ENCODE measurements around the gene INSRR.

The INSRR gene

DNA sequence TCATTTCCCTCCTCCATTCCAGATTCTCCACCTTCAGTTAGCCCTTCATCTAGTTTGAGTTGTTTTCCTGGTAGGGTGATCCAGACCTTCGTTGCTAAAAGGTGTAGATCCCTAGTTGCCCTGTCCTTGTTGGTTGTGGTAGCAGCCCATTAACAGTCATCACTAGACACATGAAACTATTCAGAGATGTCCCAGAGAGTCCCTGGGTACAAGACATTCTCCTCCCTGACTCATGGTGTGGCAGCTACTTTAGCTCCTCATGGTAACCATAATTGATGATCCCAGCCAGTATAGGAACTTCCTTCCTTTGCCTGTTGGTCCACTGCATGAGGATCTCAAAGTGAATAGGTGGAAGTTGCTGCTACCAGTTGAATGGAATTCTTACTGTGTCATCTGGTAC, 36.2 kb downstream of the INSRR start:
- no peak for DNase-seq

DNA sequence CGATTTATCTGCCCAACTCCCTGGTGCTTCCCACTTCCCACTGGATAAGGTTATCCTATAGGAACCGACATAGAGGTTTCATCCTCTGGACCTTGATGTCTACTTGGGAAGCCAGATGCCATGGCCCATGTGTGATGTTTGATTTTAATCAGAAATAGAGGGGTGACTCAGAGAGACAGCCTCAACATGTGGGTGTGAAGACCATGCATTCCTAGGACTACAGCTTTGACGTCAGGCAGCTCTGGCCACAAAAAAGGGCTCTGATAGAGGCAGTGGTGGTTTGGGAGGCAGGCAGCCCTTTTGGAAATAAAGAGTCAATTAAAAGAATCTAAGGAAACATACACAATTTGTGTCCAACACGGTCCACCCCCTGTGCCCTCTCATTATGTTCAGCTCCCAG, 37.1 kb downstream of the INSRR start:
- no peak for DNase-seq

DNA sequence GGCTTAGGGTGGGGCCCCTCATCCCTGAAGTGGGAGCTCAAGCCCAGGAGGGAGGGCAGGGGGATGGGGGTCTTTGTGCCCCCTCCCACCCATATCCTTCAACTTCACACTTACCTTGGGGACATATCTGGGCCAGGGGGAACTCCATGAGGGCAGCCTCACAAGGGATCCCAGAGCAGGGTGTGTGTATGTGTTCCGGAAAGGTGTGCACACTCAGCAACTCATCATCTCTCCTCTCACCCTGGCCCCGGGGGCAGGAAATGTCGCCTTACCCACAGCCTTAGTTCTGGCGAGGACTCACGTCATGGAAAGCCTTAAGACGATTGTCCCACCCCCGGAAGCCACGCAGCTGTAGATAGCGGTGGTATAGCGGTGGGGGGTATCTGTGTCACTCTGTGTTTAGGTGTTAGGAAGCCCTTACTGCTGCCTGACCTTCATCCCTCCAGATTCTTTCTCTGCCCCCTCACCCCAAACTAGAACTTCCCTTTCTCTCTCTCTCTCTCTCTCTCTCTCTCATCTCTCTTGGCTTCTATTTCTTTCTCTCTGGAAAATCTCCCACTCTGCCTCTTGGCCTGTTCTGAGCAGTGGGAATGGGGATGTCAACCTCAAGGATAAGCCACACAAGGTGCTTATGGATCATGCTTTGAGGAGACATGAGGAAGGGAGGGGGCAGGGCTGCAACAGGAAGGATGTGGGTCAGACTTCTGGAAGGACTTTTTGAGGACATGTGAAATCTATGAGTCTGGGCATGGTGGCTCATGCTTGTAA, 42.2 kb downstream of the INSRR start, which contains the start of gene SH2D2A:
Gene SH2D2A, minus strand, starts transcription at position 288 of the 768 bp plus-strand sequence. Its CDS starts 140 bp downstream, at position 148.
- peak; percentile 94 for DNase-seq

DNA sequence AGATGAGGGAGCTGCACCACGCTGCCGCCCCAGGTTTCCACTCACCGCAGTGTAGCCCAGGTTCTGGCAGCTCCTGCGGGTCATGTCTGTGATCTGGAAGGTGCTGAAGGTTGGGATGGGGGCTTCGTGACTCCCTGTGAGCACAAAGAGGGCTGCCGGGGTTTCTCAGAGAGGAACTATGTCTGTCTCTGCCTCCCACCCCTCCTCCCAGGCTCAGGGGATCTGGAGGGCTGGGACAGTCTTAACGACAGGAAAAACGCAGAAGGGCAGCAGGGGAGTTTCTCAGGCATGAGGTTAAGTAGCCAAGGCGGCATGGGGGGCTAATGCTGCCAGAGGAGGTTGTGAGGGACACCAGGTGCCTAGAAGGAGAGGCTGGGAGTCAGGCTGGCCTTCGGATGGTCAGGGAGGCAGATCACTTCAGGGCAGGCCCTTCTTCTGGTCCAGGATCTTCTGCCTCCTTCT, 42.9 kb downstream of the INSRR start:
- DNase-seq, result no peak

DNA sequence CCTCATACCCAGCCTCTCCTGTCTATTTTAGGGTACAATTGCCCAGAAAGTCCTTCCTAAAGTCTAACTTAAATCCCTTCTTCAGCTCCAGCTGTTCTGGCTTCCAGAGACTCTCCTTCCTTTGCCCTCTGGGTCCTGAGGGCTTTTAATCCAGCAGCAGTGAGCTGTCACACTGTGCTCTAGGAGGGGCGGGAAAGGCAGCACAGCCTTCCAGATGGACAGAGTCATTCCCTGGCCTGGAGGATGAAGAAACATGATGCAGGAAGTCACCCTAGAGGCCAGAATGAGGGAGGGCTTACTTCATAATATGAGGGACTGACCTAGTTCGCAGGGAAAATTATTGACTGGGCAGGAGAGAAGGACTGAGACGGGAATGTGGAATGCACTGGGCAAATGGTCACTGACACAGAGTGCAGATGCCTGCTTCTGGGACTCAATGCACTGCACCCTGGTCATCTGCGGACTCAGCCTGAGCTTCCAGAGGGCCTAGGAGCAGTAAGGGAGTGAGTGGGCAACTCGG, 43.5 kb downstream of the INSRR start:
- no peak for DNase-seq

DNA sequence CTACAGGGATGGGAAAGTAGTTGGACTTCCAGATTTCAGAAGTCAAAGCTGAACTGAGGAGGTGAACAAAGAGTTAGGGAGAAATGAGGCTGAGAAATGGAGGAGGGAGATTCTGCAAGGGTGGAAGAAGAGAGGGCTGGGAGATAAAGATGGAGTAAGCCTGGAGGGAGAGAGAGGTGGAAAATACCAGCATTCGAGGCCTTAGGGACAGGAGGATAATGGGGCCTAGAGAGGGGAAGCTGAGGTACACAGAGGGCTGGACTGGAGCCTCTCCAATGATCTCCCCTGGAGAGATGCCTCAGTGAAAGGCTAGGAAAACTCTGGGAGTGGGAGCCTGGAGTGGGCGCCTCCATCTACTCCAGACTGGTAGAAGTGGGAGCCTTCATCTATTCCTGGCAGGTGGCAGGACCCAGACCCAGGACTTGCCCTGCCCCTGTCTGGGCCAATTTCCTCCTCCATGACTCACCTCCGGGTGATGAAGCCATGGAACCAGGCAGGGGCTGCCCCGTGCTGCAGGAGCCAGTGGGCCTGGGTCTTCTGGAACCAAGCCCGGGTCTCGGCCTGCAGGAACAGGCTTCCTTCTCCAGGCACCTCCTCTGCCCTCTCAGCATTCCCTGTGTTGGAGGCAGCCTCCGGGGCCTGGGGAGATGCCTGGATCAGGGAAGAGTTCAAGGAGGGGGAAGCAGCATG, 44.2 kb downstream of the INSRR start:
- DNase-seq, result peak; percentile 51

DNA sequence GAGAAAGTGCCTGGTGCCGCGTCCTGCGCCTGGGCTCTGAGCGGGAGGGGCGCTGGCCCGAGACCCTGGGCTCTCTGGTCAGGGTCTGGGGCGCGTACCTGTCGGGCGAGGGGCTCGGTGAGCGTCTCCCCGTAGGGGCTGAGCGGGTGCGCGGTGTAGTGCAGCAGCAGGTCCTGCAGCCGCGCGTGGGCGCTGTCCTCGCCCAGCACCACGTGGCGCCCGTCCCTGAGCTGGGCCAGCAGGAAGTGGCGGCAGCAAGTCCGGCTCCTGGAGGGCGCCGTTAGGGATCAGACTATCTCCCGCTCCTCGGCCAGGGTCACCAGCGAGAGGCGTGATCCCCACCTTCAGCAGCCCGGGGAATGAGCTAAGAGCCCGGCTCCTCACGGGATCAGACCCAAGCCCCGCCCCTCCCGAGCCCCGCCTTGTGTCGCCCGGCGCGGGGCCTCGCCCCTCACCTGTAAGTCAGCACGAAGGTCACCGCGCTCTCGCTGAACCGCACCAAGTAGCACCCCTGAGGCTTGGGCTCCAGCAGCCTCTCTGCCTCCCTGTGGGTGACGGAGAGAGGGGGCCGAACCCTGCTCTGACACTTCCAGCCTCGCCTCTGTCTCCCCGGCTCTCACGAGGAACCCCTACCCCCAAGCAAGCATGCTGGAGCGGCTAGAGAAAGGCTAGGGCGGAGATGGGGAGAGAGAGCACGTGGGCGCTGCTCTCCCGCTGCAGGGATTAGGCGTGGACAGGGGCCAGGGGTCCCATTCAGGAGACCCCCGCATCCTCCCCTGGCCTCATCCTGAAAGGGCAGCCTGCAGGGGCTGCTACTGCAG, 45.0 kb downstream of the INSRR start:
- peak; percentile 78 for DNase-seq

DNA sequence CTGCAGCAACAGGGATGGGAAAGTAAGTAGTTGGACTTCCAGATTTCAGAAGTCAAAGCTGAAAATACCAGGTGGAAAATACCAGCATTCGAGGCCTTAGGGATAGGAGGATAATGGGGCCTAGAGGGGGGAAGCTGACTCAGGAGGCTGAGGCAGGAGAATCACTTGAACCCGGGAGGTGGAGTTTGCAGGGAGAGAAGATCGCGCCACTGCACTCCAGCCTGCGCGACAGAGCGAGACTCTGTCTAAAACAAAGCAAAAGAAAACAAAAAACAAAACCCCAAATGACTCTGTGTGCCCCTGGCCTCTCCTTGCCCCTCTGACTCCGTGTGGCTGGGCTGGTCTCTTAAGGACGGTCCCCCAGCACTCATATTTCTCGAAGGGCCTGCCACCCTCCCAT, 45.6 kb downstream of the INSRR start:
- DNase-seq, result no peak

DNA sequence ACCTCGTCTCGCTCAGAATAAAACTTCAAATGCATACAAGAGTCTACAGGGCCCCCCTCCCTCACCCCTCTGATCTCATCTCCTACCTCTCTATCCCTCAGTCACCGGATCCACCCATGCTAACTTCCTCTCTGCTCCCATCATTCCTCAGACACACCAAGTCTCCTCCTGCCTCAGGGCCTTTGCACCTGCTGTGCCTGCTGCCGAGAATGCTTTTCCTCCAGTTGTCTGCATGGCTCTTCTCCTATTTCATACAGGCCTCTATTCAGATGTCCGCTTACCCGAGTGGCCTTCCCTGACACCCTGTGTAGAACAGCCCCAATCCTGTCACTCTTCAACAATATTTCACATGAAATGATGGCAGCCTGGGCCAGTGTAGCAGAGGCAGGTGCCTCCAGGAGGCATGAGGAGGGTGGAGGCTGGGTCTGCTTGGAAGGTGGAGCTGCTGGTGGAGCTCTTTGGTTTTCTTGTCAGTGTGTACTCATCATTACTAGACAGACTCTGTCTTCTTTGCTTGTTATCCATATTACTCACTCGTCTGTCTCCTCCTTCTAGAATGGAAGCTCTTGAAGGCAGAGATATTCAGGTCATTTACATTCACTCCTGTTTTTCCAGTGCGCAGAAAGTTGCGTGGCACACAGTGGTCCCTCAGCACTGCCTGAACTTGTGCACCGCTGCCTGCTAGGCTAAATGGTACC, 46.5 kb downstream of the INSRR start:
- no peak for DNase-seq

DNA sequence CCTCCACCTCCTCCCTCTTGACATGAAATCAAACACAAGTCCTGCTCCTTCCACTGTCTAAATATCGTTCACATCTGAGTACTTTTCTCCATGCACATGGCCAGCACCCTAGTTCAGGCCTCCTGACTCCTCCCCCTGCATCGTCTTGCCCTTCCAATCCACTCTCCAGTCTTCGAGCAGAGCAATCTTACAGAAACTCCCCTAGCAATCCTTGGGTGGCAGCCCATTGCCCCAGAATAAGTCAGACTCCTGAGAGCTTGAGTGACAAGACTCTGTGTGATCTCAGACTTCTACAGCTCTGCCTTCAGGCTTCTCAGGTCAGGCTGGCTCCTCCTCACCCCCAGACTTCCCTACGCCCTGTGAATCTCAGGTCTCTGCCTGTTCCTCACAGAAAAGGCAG, 47.7 kb downstream of the INSRR start:
- no peak for DNase-seq

DNA sequence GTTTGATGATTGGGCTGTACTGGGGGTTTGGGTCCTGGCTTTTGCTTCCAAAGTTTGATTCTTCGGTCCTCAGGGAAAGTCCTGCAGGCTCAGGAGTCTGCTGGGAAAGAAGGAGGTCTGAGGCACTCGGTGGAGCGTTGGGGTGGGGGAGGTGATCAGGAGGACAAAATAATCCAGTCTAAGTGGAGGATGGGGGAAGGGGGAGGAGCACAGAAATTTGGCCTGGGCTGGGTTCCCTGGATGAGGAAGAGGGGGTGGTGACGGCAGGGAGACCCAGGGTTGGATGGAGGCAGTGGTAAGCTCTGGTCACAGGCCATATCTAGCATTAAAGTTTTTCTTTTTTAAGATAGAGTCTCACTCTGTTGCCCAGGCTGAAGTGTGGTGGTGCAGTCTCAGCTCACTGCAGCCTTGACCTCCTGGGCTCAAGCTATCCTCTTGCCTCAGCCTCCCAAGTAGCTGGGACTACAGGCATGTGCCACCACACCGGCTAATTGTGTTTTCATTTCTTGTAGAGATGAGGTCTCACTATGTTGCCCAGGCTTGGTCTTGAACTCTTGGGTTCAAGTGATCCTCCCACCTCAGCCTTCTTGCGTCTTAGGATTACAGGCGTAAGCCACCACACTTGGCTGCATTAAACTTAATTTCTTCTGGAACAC, 49.1 kb downstream of the INSRR start:
- no peak for DNase-seq

DNA sequence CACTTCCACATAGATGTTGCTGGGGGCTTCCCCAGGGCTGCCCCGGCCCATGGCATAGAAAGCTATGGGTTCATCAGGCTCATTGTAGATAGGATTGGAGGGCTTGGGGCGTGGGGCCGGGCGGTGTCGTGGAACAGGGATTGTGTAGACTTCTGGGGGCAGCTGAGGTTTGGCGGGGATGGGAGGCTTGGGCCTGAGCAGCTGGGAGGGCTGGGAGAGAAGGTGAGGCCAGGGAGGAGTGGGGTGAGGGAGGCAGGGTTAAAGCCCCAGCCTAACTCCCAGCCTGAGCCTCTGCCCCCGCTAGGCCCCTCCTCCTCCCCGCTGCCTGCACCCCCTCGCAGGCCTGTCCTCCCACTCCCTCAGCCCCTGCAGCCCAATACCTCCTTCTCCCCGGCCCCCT, 49.6 kb downstream of the INSRR start:
- no peak for DNase-seq

DNA sequence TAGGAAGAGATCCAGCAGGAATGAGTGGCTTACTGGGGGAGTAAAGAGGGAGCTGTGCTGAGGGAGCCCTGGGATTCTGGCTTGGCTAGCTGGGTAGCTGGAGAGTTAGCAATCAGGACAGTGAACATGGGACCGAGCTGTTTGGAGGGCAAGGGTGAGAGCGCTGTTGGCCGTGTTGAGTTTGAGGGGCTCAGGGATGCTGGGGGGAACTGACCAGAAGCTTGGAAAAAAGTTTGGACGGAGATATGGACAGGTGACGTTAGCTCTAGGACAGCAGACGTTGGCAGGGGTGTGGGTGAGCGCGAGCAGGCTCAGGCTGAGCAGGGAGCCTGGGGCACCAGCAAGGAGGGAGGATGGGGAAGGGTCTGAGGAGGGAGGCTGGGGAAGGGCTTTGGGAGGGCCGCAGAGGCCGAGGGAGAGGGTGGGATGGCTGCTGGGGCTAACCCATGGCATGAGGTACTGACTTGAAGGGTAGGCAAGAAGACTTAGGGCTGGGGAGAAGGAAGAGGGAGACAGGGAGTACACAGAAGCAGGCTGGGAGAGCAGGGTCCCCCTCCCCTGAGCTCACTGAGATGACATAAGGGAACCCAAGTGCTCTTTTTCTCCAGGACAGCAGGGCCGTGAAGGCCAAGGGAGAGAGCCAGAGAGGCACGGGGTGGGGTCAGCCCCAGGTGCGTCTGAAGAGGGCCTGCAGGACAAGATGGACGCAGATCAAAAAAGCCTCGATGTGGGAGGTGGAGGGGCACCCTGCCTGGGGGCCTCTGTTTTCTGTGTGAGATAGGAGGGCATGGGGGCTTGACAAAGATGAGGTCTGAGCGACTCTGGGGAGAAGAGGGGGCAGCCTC, 50.5 kb downstream of the INSRR start:
- DNase-seq, result no peak

DNA sequence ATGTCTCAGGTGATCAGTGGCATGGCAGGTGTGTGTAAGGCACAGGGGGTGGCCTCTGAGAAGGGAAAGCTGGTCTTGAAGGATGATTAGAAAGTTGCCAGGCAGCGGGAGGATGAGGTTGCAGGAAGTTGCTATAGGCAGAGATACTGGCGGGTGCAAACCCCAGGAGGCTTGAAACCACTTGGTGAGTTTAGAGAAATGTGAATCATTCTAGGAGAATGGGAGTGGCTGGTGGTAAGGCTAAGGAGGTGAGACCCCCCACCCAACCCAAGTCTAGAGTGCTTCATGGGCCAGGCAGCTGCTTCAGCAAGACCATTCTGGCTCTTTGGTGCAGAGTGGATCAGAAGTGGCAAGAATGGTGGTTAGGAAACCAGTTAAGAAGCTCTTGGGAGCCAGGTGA, 51.3 kb downstream of the INSRR start:
- DNase-seq, result no peak

DNA sequence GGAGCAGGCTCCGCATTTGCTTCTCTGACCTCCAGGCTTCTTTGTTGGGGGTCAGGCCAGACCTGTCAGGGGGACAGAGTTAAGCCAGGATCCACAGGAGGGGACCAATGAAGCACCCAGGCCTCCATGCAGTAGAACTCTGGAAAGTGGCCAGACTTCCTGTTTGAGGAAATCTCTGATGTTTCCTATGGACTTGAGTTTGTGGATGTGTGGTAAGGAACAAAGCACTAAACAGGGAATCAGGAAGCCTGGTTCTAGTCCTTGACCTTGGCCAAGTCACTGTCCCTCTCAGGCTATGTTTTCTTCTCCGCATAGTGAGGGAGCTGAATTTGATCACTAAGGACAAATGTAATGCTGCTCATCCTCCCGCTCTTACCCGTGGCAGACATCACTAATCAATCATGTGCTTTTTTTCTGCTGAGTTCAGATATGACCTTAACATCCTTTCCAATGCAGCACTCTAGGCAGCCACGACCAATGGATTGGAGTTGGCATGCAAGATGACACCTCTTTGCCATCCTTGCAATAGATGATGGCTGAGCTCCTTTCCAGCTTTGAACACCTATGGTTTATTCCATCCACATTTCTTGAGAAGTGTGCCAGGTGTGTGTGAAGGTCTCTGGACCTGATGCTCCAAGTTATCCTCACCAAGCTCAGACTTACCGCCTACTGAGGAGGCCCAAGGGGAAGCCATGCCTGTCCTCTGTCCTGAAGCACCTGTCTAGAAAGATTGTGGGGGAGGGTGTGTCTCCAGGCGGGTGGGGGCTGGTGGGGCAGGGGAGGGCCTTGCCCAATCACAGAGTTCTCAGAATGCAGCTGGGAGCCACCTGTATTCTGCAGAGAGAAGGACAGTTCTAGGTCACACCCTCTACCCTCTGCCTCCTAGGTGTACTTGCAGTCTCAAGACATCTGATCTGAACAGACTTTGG, 52.1 kb downstream of the INSRR start:
- DNase-seq, result no peak

DNA sequence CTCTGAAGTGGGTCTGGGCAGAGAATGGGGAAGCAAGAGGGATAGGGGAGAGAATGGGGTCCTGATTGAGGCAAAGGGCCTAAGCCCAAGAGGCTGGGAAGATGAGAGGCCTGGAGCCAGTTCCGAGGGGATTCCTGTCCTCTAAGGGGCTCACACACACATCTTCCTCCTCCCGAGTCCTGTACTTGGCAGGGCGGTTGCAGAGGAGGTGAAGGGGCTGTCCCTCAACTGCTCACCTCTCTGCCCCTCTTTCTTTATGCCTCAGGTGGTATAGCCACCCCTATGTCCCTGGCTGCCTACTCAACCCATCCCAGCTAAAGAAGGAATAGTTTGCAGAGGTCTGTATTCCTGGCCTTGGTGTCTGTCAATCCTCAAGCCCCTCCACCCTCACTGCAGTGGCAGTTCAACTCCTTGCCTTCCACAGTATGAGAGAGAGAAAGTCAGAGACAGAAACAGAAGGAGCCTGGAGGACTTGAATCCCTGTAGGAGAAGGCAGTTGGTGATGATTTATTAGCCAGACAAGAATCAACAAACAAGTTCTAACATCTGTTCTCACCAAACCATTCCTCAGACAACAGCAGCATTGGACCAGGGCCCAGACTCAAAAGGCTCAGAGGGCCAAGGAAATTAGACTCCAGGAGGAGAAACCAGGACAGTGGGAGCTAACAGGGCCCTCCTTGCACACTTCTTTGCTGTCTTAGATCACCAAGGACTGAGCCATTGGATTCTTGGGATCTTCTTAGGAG, 53.0 kb downstream of the INSRR start:
- DNase-seq, result no peak

DNA sequence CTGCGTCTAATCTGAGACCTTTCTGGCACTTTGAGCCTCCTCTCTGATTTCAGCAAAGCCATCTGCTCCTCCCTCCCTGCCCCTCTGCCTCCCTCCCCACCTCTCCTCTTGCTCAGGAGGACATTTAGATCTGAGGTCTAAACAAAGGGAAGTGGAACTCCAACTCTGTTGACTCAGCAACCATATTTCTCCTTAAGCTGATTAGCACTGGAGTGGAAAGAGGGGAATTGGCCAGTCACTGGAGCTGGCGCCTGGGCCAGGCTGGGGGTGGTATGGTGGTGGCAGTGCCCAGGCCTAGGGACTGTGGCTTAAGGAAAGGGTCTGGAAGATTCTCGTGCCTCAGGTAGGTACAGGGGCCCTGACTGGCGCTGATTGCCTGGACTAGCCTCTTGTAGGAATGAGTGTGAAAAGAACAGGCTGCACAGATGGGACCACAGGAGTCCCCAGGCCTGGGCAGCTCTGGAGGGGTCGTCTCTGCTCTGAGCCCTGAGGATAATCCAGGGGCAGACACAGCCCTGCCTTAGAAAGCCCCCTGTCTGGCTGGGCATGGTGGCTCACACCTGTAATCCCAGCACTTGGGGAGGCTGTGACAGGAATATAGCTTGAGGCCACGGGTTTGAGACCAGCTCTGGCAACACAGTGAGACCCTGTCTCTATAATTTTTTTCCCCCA, 54.2 kb downstream of the INSRR start:
- no peak for DNase-seq

DNA sequence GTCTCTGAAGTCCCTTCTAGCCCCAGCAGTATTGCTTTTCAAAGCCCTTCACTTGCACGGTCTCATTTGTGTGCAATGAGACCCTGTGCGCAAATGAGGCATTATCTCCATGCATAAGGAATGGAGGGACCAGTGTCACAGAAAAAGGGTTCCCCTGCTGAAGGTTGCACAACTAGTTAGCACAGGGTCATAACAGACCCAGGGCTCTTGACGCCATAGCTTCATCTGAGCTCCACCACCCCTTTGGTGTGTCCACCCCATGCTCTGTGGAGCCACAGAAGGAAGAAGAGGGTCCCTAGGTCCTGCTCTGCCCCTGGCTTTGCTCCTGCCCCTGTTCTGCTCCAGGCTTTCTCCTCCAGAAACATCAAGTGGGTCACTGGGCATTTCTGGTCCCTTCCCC, 54.9 kb downstream of the INSRR start:
- DNase-seq, result no peak

All from activated CD4-positive, alpha-beta T cell treated with anti-CD3 and anti-CD28 coated beads, Interleukin-2, amount 50 U/mL, for 1 hour (primary cell).